RWPE1 (cell line): ENCODE results near the gene LDLRAD1.
"Not testable (repeated sequence)": the region's sequence is repeated elsewhere in the genome, so short reads cannot be mapped to it uniquely, and the experiment has no call there.

ENCODE experiments used
- CTCF ChIA-PET: fragments of 350-600 bp; sonication (Branson Sonifier 250); formaldehyde crosslinking; extraction: SDS; loops from one replicate; lab custom pipeline; 2021; lab: Yijun Ruan, JAX
- POLR2A ChIA-PET: fragments of 400-600 bp; formaldehyde crosslinking; extraction: SDS; loops from one replicate; lab custom pipeline; 2020; ENCODE audit warnings: antibody characterized with exemption; ENCODE audit not compliant: low non-redundant PET; lab: Yijun Ruan, JAX
- DNase-seq: peaks from one replicate; pipeline ENCODE4 v3.0.0; 2012; ENCODE audit warnings: low spot score
- H3K27ac ChIP-seq: fragments of 450-650 bp; 2 replicates; pipeline ENCODE4 v1.5.1; 2017
- CTCF ChIP-seq: fragments of 450-650 bp; conservative IDR thresholded peaks from 2 replicates; pipeline ENCODE4 v1.5.1; 2017; ENCODE audit warnings: low read depth, mild to moderate bottlenecking

Gene LDLRAD1

GRCh38 chr1:54051933-54052430, 34.0 kb upstream of the LDLRAD1 start:
- no peak for TF ChIP-seq CTCF
- H3K27ac ChIP-seq = peak overlapping the region; percentile 97
- CTCF ChIA-PET = interaction anchor here (0.6 to 1.0 kb wide), 5 partner anchors 11 to 908 kb away, joined by 3 to 5 read pairs (median 4); no protein-coding TSS in a partner anchor
- DNase-seq = peak; percentile 5
- POLR2A ChIA-PET = no interaction called here

GRCh38 chr1:54050435-54050834, 32.4 kb upstream of the LDLRAD1 start:
- CTCF ChIA-PET = interaction anchor here (0.6 kb wide), 1 partner anchor 190 kb away, joined by 3 read pairs; no protein-coding TSS in a partner anchor
- POLR2A ChIA-PET, H3K27ac ChIP-seq, DNase-seq: not testable (repeated sequence)

GRCh38 chr1:54047384-54048305, 29.7 kb upstream of the LDLRAD1 start:
- no peak for TF ChIP-seq CTCF
- no peak for DNase-seq
- POLR2A ChIA-PET = interaction anchor here (0.5 kb wide), 1 partner anchor 32 kb away, joined by 3 read pairs; no protein-coding TSS in a partner anchor
- no peak overlapping the region for H3K27ac ChIP-seq
- CTCF ChIA-PET = no interaction called here

GRCh38 chr1:54046671-54047383, 28.8 kb upstream of the LDLRAD1 start:
- TF ChIP-seq CTCF = no peak
- no peak for DNase-seq
- ChIA-PET POLR2A (no interaction called here), CTCF (no interaction called here)
- no peak overlapping the region for H3K27ac ChIP-seq

GRCh38 chr1:54045496-54045895, 27.5 kb upstream of the LDLRAD1 start:
- ChIA-PET POLR2A (no interaction called here), CTCF (interaction anchor here (0.6 kb wide), 1 partner anchor 89 kb away, joined by 3 read pairs; no protein-coding TSS in a partner anchor)
- TF ChIP-seq CTCF = no peak
- H3K27ac ChIP-seq = no peak overlapping the region
- DNase-seq = no peak

GRCh38 chr1:54041806-54042205, 23.8 kb upstream of the LDLRAD1 start:
- H3K27ac ChIP-seq = no peak overlapping the region
- ChIA-PET POLR2A (no interaction called here), CTCF (interaction anchor here (0.6 kb wide), 2 partner anchors 90 to 448 kb away, joined by 3 read pairs; no protein-coding TSS in a partner anchor)
- DNase-seq = no peak
- TF ChIP-seq CTCF = no peak
